Activated effector memory CD4-positive, alpha-beta T cell treated with anti-CD3 and anti-CD28 coated beads, Interleukin-2, amount 50 U/mL, for 16 hours (primary cell): Measurements from ENCODE around the gene ARID1B.

Source experiments
- DNase-seq: peaks from one replicate; pipeline ENCODE4 v3.0.0-alpha.2; 2020

The ARID1B gene

DNA sequence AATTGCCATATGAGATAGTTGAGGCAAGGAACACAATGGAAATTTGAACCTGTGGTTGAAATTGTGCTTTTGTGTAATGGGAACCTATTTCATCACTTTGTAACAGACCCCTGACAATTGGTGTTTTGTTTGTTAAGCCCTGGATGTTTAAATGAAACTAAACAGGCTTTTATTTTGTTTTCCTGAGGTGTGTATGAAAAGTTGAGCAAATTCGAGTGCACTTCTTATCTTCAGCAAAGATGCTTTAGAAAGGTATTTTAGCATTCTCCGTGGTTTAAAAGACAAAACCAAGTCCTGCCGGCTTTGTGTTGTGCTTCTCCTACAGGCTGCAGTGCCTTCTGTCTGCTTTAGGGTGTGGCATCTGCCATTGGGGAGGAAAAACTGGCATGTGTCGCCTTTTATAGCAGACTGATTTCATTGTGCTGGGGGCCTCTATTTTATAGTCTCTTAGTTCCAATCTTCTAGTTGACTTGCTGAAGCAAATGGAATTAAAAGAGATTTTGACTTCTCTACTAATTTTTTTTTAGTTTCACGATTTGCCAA, 2.2 kb upstream of the ARID1B start:
- DNase-seq: no peak

DNA sequence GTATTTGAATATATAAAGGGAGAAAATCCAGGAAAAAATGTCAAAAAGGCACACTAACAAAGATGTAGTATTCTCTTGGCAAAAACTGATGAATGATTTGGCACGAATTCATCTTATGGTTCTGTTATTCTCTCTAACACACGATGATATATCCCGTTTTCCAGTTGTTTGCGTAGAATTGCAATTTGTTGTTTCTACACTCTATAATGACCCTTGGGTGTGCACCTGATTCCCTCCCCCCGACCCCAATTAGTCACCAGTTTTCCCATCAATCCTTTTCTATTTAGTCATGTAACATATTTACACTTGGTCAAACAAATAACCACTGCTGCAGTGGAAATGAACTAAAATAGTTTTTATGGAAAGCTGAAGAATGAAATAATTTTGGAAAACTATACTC, 1.5 kb upstream of the ARID1B start:
- DNase-seq: no peak

DNA sequence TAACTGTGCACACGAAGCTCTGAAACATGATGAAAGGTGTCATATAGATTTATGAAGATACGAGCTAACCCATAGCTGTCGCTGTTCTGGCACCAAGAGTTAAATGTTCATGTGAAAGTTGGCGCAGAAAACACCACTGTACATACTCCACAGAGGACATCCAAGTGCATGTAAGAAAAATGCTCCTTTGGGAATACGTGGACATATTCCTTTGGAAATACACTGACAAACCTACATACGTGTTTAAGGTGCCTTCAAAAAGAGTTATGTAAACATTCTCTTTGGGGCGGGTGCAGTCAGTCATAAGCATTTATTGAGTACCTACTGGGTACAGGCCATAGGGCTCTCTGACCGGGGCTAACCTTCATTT, 723 bp upstream of the ARID1B start:
- no peak for DNase-seq

DNA sequence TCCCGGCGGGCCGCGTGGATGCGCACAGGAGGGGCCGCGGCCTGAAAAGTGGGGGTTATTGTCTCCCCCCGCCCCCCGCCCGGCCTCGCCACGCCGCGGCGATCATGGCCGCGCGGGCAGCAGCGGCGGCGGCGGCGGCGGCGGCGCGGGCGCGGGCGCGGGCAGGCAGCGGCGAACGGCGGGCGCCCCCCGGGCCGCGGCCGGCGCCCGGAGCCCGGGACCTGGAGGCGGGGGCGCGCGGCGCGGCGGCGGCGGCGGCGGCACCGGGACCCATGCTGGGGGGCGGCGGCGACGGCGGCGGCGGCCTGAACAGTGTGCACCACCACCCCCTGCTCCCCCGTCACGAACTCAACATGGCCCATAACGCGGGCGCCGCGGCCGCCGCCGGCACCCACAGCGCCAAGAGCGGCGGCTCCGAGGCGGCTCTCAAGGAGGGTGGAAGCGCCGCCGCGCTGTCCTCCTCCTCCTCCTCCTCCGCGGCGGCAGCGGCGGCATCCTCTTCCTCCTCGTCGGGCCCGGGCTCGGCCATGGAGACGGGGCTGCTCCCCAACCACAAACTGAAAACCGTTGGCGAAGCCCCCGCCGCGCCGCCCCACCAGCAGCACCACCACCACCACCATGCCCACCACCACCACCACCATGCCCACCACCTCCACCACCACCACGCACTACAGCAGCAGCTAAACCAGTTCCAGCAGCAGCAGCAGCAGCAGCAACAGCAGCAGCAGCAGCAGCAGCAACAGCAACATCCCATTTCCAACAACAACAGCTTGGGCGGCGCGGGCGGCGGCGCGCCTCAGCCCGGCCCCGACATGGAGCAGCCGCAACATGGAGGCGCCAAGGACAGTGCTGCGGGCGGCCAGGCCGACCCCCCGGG, 637 bp downstream of the ARID1B start:
- DNase-seq: peak; percentile 87

DNA sequence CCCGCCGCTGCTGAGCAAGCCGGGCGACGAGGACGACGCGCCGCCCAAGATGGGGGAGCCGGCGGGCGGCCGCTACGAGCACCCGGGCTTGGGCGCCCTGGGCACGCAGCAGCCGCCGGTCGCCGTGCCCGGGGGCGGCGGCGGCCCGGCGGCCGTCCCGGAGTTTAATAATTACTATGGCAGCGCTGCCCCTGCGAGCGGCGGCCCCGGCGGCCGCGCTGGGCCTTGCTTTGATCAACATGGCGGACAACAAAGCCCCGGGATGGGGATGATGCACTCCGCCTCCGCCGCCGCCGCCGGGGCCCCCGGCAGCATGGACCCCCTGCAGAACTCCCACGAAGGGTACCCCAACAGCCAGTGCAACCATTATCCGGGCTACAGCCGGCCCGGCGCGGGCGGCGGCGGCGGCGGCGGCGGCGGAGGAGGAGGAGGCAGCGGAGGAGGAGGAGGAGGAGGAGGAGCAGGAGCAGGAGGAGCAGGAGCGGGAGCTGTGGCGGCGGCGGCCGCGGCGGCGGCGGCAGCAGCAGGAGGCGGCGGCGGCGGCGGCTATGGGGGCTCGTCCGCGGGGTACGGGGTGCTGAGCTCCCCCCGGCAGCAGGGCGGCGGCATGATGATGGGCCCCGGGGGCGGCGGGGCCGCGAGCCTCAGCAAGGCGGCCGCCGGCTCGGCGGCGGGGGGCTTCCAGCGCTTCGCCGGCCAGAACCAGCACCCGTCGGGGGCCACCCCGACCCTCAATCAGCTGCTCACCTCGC, 1.5 kb downstream of the ARID1B start:
- peak; percentile 84 for DNase-seq

DNA sequence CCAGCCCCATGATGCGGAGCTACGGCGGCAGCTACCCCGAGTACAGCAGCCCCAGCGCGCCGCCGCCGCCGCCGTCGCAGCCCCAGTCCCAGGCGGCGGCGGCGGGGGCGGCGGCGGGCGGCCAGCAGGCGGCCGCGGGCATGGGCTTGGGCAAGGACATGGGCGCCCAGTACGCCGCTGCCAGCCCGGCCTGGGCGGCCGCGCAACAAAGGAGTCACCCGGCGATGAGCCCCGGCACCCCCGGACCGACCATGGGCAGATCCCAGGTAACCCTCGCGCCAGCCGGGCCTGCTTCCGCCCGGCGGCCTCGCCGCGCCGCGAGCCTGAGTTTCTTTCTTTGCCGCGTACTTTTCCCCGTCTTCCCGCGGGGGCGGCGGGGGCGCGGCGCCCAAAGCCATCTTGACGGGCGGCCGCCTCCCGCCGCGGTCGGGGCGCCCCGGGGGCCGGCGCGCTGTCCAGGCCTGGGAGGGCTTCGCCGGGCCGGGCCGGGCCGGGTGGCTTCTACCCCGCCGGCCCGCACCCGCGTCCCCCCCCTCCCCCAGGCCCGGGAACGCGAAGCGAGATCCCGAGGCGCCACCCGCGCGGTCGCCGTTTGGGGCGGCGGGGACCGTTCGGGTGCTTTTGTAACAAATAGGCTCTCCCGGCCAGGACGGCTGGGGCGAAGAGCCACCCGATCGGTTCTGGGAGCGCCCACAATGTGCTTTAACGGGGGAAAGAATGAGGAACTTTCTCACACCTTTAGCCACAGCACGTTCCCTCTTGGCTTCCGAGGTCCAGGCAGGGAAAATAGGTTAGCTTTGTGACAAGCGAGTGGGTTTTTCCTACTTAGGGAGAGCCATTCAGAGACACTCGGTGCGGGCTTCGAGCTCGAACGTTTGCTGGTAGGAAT, 2.3 kb downstream of the ARID1B start:
- DNase-seq: peak; percentile 86

DNA sequence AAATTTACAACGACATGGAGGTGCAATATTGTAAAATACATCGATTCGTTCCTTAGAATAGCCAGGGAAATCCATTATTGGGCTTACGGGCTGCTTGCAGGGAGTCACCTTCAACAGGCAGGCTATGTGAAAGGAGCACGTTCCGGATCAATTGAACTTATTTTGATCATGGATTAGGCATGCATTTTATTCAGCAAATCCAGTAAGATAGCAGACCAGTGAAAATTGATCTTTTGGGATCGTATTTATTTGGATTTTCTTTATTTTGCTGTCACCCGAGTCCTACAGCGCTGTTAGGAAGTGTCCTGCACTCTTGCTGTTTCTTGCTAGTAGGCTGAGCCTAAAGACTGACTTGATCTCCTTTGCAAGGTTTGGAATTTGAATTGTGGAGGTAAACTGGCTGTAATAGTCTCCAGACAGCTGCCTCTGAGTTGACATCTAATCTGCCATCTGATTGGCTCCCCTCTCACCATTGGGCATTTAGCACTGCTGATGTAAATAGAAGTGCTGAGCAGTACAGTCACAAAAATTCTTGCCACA, 3.0 kb downstream of the ARID1B start:
- peak; percentile 82 for DNase-seq

DNA sequence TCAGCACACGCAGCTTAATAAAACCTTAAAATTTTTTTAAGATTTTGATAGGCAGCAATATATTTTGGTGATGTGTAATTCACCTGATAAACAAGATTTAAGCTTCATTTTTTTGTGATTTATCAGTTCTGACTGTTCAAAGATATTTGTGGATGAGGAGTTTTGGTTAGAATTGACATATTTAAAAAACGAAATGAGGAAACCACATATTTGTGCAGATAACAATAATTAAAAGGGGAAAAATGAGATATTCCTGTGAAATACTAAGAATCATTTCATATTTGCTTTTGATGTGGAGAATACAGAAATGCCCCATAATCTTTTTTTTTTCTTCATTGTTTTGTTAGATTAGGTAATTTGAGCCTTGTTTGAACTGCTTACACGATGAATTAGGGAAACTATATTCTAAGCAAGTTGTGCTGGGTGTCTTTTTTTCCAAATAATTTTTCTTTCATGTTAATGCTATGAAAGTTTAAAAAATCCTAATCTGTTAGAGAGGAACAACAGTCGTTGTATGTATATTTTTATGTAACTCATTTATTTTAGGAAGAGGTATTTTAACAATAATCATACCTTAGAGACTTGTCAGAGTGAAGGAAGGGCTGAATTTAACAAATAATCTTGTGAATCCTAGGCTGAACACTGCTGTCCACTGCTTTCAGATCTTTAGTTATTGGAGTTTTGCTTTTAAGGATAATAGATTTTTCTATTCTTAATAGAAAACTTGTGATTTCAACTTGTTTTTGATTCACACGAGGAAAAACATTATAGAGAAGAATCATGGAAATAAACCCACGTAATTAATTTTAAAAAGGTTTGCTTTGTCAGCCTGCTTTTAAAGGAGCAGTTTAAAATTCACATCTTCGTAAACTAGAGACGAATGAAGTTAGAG, 4.0 kb downstream of the ARID1B start:
- no peak for DNase-seq

DNA sequence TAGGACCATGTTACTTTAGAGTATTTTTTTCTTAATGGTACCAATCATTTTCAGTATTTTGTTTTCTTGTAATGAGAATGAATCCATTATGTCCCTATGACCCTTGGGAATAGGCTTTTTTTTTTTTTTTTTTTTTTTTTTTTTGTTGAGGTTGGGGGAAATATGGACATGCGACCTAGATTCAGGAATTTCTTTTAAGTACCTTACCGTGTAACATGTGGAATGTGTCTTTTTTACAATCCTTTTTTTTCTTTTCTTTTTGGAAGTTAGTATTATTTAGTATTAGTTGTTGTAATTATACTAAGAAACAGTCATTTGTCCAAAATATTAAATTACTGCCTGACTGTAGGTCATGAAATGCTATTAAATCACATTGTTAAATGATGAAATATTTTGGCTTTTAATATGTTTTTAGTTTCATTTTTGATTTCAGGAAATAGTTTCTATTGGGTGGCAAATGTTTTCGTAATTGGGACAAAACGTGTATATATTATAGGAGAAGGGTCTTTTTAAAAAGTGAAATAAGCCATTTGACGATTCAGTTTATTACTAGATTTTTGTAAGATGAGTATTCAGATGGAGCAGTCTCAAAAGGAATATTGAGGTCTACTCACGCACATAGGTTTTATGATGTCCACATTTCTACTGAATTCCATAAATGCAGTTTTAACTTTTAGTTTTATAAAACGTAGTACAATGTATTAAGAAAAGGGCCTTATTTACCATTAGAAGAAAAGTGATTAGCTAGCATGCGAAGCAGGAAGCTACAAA, 4.9 kb downstream of the ARID1B start:
- DNase-seq: no peak

DNA sequence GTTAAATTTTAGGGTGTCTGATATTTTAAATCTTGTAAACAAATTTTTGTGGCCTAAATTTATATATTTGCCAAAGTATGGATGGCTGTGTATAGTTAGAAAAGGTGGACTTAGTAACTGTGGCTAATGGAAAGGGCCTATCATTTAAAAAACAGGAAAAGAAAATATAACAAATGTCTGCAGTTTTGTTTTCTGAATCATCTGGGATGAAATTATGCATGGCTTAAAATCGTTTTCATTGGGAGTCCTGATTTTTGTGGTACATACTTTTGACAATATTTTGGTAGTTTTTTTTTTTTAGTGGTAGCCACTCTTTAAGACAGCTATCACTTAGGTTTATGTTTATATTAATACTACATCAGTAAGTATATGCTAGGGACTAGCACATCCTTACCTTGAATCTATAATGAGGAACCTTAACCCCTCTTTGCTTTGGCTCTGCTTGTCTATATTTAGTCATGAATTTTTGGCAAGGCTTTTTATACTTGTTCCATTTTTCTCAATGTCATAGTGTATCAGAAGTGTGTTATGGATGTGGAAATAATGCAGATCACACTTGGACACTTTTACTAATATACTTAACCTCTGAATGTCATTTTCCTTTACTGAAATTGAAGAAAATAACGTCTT, 5.6 kb downstream of the ARID1B start:
- no peak for DNase-seq

DNA sequence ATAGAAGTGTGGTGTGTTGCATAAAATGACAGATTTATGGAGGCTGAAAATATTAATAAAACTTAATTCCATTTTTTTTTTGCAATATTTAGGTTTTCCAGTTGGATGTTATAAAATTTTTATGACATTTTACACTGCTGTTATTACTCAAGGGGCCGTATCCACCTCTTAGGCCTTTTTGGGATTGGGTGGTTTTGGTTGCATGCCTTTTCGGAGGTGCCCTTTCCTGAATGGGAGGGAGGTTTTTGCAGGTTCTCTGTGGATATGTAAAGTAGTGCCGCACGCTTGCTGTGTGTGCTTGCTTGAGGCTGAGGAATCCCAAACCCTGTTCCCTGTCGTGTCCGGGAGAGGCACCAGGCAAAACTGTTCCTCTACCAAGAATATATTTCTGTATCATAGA, 6.8 kb downstream of the ARID1B start:
- no peak for DNase-seq

DNA sequence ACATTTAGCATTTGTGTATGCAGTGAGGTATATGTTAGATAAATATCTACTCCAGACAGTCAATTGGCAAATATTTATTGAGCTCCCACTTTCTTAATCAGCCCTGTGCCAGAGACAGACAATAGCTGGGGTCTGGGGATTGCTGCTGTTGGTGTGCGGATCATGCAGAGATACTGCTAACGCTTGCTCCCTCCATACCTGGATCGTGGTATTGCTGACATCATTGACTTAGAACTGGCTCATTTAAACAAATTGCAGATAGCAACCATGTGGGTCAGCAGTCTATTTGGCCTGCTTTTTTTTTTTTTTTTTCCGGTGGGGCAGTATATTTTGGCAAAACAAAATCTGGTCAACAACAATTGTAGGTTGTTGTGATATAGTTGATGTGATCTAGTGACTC, 9.5 kb downstream of the ARID1B start:
- DNase-seq: no peak

DNA sequence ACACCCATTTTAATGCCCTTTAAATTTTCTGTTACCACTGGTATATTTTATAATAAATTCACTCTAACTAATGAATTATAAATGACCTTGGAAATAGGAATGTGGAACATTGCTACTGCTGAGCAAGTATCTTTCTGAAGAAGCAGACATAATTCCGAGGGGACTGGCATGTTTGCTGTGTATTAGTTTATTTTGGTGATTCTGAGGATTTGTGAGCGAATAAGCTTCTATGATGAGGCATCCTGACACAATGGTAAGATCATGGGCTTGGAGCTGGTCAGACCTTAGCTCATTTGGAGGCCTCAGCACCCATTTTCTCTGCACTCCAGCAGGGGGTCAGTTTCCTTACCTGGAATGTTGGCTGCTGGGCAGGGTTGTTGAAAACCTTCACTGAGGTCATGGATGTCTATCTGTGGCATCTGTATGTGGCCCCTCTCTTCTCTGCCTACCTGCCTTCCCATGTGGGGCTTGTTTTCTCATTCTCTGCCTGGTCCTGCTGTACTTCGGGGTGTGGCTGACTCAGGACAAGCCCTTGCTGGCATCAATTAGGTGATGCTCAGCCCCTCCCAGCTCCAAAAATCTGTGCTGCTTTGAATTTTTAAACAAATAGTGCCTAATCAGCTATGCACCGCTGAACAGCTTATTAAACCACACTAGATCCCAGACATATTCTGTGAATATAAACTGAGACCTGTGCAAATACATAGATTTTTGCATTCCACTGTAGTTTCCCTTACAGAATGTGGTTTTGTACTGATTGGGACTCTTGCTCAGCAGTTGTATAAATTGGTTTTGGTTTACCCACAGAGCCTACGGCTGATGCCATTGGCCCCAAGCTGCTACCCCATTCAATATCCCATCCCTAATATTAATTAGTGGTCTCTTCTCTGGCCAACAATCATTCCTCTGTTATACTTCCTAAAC, 10.7 kb downstream of the ARID1B start:
- DNase-seq: no peak

DNA sequence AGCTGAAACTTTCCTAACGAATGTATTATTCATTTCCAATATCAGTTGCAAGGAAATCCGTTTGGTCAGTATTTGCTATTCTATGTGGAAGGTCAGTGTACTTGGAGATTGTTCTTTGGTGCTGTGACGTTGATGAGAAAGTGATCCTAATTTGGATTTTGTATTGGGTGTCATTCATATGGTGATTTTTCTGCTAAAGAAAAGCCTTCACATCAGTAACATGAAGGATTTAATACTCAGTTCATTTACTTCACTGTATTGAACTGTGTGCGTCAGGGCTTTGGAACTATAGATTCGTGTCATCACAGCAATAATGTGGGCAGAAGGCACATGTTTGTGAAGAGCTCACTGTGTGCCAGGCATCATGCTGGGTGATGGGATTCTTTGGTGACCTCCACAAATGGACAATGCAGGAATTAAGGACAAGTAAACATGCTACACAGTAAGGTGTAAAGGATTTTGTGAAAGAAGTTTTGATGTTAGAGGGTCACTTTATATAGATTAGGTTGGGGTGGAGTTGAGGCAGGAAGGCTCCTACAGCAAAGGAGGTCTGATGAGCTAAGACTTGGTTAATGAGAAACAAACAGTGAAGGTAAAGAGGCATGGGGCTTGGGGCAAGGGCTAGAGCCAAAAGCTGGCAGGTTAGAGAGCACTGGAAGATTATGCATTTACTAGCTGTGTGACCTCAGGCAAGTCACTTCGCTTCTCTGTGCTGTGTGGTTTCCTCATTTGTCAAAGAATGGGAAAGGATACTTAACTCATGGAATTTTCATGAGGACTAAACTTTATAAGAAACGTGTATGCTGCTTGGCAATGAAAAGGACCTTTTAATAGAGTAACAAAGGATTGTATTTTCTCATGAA, 12.1 kb downstream of the ARID1B start:
- no peak for DNase-seq

DNA sequence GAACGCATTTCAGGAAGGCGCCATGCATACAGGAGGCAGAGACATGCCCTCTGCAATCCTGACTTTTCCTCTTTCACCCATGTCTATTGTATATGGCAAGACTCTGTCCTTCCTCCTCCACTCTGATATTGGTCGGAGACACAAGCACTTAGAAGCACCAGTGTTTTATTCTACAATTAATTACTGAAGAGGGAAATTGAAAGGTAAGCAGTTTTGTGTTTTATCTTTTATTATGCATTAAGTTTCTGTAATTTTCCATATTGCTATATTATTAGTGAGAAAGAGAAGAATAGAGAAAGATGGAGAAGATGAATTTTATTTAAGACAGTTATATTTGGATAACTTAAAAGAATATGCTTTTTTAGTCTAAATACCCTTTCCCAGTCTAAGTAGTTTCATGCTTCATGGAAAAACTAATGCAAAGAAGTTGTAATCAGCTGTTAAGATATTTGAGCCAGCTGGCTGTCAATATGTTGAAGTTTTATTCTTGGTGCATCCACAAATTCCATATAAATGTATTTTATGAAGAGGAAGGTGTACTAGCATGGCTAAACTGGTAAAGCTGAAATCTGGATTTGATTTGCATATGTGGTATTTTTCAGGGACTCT, 13.6 kb downstream of the ARID1B start:
- no peak for DNase-seq

DNA sequence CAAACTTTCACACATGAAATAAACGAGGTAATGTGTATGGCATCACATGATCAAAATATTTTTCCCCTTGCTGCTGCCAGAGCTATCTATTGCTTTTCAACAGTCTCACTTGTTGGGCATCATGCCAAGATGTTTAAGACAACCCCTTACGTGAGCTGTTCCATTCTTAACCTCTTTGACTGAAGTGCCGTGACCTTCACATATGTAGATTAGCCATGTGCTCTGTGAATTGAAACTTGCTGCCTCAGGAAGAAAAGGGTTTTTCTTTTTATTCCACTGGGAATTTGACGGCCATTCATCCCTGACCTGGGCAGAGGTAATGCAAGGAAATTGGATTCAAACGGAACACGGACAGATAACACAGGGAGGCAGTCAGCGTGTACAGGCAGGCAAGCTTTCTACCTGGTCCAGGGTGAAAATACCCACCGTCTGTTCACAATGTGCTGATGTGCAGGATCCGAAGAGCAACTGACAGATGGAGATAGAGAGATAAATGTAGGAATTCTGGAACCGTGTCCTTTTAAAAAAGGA, 14.2 kb downstream of the ARID1B start:
- DNase-seq: no peak

DNA sequence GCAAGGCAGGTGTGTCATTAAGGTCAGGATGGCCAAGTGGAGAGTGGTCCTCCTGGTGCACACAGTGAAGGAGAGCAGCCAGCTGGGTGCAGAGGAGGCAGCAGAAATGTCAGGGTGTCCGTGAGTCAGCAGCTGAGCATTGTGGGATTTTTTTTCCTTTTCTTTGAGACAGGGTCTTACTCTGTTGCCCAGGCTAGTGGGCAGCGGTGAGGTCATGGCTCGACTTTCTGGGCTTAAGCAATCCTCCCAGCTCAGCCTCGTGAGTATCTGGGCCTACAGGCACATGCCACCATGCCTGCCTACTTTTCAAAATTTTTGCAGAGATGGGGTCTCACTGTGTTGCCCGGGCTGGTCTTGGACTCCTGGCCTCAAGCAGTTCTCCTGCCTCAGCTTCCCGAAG, 16.0 kb downstream of the ARID1B start:
- no peak for DNase-seq
